ENCODE data around the gene CRYBB1.

GRCh38 chr22:26567610-26568009 lies 50.2 kb downstream of the CRYBB1 start:
- TF ChIP-seq CTCF (IDR thresholded peaks at IDR 0.05; ENCODE audit: low read depth, low read length, missing input control) (no peak), SP1 (IDR thresholded peaks at IDR 0.05) (no peak), EGR1 (IDR thresholded peaks at IDR 0.05; ENCODE audit: low read depth in 2 of 2) (no peak), JUND (IDR thresholded peaks at IDR 0.05) (no peak), RAD21 (IDR thresholded peaks at IDR 0.05) (no peak), RXRA (IDR thresholded peaks at IDR 0.05) (no peak), YY1 (IDR thresholded peaks at IDR 0.05) (no peak), FOXA2 (IDR thresholded peaks at IDR 0.05) (no peak), REST (IDR thresholded peaks at IDR 0.05) (no peak)
- TF ChIP-seq, protein P1, sequence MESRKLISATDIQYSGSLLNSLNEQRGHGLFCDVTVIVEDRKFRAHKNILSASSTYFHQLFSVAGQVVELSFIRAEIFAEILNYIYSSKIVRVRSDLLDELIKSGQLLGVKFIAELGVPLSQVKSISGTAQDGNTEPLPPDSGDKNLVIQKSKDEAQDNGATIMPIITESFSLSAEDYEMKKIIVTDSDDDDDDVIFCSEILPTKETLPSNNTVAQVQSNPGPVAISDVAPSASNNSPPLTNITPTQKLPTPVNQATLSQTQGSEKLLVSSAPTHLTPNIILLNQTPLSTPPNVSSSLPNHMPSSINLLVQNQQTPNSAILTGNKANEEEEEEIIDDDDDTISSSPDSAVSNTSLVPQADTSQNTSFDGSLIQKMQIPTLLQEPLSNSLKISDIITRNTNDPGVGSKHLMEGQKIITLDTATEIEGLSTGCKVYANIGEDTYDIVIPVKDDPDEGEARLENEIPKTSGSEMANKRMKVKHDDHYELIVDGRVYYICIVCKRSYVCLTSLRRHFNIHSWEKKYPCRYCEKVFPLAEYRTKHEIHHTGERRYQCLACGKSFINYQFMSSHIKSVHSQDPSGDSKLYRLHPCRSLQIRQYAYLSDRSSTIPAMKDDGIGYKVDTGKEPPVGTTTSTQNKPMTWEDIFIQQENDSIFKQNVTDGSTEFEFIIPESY (IDR thresholded peaks at IDR 0.05): no peak

Data from liver (tissue), 3 donors.